K562 (cell line): Measurements from ENCODE around the gene CMIP. TPM values are rescaled to one million over a fixed set of nuclear protein-coding genes. Genes with fewer than 3 reads are reported as not detected.

Experiments used
- ARID4B ChIP-seq: sonication (generic); formaldehyde crosslinking; IDR thresholded peaks from 2 replicates; pipeline ENCODE4 v1.8.0; 2022; ENCODE audit warnings: mild to moderate bottlenecking, missing genetic modification reagents
- CBFA2T3 ChIP-seq: fragments of 450-650 bp; IDR thresholded peaks from 2 replicates; pipeline ENCODE4 v1.6.1; 2017
- CBX8 ChIP-seq: fragments of 200-600 bp; sonication (generic); IDR thresholded peaks from 2 replicates; pipeline ENCODE4 v1.6.1; 2012; ENCODE audit warnings: borderline replicate concordance, mixed run types, low read depth, mild to moderate bottlenecking, moderate library complexity, mixed read lengths, low read length, control low read depth, inconsistent platforms; ENCODE audit not compliant: poor library complexity, severe bottlenecking; ENCODE audit errors: extremely low read depth
- CGGBP1 ChIP-seq: fragments of 250-450 bp; sonication (Bioruptor Pico); IDR thresholded peaks from 2 replicates; pipeline ENCODE4 v1.9.0; 2021; ENCODE audit warnings: mild to moderate bottlenecking
- EP300 ChIP-seq: IDR thresholded peaks from 2 replicates; pipeline ENCODE4 v1.6.1; 2012; ENCODE audit warnings: low read length, improper control_type of control experiment
- ETV1 ChIP-seq: fragments of 450-650 bp; conservative IDR thresholded peaks from 2 replicates; pipeline ENCODE4 v1.6.1; 2016; ENCODE audit warnings: missing genetic modification characterization, control low read depth, low read depth, missing compliant biosample characterization
- HES1 ChIP-seq: fragments of 450-650 bp; IDR thresholded peaks from 2 replicates; pipeline ENCODE4 v1.6.1; 2016; ENCODE audit warnings: low read depth, mild to moderate bottlenecking, moderate library complexity
- HIVEP1 ChIP-seq: fragments of 250-450 bp; sonication (Bioruptor Pico); IDR thresholded peaks from 2 replicates; pipeline ENCODE4 v1.4.0; 2020; ENCODE audit warnings: mild to moderate bottlenecking
- L3MBTL2 ChIP-seq: fragments of 450-650 bp; IDR thresholded peaks from 2 replicates; pipeline ENCODE4 v1.6.1; 2016; ENCODE audit warnings: mild to moderate bottlenecking, moderate library complexity
- MAZ ChIP-seq, 2 experiments: fragments of 450-650 bp in 1 of 2; sonication (generic) in 1 of 2; formaldehyde crosslinking; IDR thresholded peaks in 1 of 2; conservative IDR thresholded peaks in 1 of 2; 2 replicates each; pipeline versions ENCODE4 v1.4.0 to v1.5.0; 2020; ENCODE audit warnings: mild to moderate bottlenecking in 1 of 2, missing genetic modification reagents in 1 of 2
- NCOR1 ChIP-seq: fragments of 450-650 bp; IDR thresholded peaks from 2 replicates; pipeline ENCODE4 v1.6.1; 2016; ENCODE audit warnings: mild to moderate bottlenecking, moderate library complexity
- PHB ChIP-seq: fragments of 250-450 bp; sonication (Bioruptor Pico); IDR thresholded peaks from 2 replicates; pipeline ENCODE4 v1.5.0; 2021
- PHF21A ChIP-seq: fragments of 450-650 bp; IDR thresholded peaks from 2 replicates; pipeline ENCODE4 v1.6.1; 2017; ENCODE audit warnings: low read depth, borderline replicate concordance
- POLR2B ChIP-seq: fragments of 450-650 bp; IDR thresholded peaks from 2 replicates; pipeline ENCODE4 v1.6.1; 2018; ENCODE audit warnings: low read depth; ENCODE audit not compliant: partially characterized antibody
- SMAD2 ChIP-seq: fragments of 150-350 bp; IDR thresholded peaks from 2 replicates; pipeline ENCODE4 v1.6.1; 2014; ENCODE audit warnings: low read depth, mild to moderate bottlenecking, low read length
- SNIP1 ChIP-seq: fragments of 450-650 bp; IDR thresholded peaks from 2 replicates; pipeline ENCODE4 v1.7.1; 2017; ENCODE audit warnings: low read depth, mild to moderate bottlenecking
- ZNF316 ChIP-seq: fragments of 450-650 bp; IDR thresholded peaks from 2 replicates; pipeline ENCODE4 v1.6.1; 2016
- ZNF512 ChIP-seq: IDR thresholded peaks from 2 replicates; pipeline ENCODE4 v1.6.1; 2016; ENCODE audit warnings: missing genetic modification characterization, missing compliant biosample characterization
- polyA plus RNA-seq, 8 experiments: library from polyadenylated mRNA; depleted of rRNA in 4 of 8; stranded (reverse) in 5 of 8; unstranded in 3 of 8; fragments of >200 nt; fragmentation: Nextera tagmentation in 2 of 8; fragmentation: Illumina TruSeq in 1 of 8; extraction: Ambion mirVana in 2 of 8; extraction: Trizol in 1 of 8; gene quantifications; 2 replicates each; pipeline versions ENCODE4 v1.2.1 to v1.2.3, GENCODE V29; 2011 to 2014; ENCODE audit warnings: inconsistent platforms in 1 of 8, missing spikeins in 1 of 8
- total RNA-seq, 7 experiments: library from RNA; depleted of rRNA in 6 of 7; stranded (reverse); fragments of >200 nt in 6 of 7; fragmentation: Illumina TruSeq in 2 of 7; extraction: Trizol in 2 of 7; gene quantifications; 2 replicates each; pipeline versions ENCODE4 v1.2.1 to v1.2.3, GENCODE V29; 2011 to 2021; ENCODE audit warnings: low replicate concordance in 1 of 7

CMIP gene
- total and polyA plus RNA-seq, 9 of the 15 experiments (the other 6 are each of a cell fraction or from before 2014, with no cell fraction given): 0.94 to 82.5 (median 10.3) TPM

- TF ChIP-seq CBX8 (no peak), CGGBP1 (CRISPR knock-in tag) (no peak), SNIP1 (no peak), MAZ (CRISPR knock-in tag; conservative IDR thresholded peaks at IDR 0.05 in 1 of 2, IDR thresholded peaks at IDR 0.05 in 1 of 2) (no peak), EP300 (no peak; the same call in 1 of the 2 replicates), POLR2B (no peak), HIVEP1 (CRISPR knock-in tag) (no peak), ZNF512 (tag) (no peak), L3MBTL2 (no peak), ZNF316 (no peak), ARID4B (CRISPR knock-in tag) (0 out of 2 replicates have a peak, but pooled peaks have one; percentile 48), NCOR1 (no peak), ETV1 (tag) (no peak), SMAD2 (no peak), PHF21A (no peak), CBFA2T3 (peak; percentile 46; the same call in 1 of the 2 replicates), HES1 (no peak), PHB (CRISPR knock-in tag) (no peak)
Measured at GRCh38 chr16:81482329-81483063, 37.9 kb downstream of the CMIP start (continued).
